ENCODE results near the gene ADAM23. TPM values are rescaled to one million over a fixed set of nuclear protein-coding genes. Genes with fewer than 3 reads are reported as not detected.

The ADAM23 gene
- total RNA-seq, 1 donor from 2014 or later, result 20.2 TPM

DNA sequence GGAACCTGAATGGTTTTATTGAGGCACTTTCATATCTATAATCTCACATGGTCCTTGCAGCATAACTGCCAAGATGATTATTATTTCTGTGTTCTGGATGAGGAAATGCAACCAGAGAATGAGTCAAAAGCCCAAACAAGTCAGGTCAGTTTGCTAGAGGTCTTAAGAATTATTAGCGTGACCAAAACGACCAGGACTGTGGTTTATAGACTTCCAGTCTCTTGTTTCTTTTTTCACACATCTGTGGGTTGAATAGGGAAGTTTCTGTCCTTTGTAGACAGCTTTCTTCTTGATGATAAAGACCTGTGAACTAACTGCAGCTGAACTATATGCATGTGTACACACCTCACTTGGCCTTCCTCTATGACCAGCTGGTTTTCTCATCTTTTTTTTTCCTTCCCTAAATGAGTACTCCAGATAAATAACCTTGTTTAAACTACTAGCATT is 13.9 kb downstream of the ADAM23 start:
- Mint-ChIP-seq H3K9me3 (no peaks in the 10 kb centered on the region), H3K36me3 (peaks cover 16% of the 10 kb centered on the region), H3K27ac (no peak overlapping the region), H3K4me3 (no peak overlapping the region), H3K27me3 (peaks cover 7% of the 10 kb centered on the region), H3K4me1 (ENCODE audit: unreplicated experiment) (no peaks in the 10 kb centered on the region)
- DNase-seq (ENCODE audit: extremely low spot score, unreplicated experiment), result no peak
- TF ChIP-seq, protein P1, sequence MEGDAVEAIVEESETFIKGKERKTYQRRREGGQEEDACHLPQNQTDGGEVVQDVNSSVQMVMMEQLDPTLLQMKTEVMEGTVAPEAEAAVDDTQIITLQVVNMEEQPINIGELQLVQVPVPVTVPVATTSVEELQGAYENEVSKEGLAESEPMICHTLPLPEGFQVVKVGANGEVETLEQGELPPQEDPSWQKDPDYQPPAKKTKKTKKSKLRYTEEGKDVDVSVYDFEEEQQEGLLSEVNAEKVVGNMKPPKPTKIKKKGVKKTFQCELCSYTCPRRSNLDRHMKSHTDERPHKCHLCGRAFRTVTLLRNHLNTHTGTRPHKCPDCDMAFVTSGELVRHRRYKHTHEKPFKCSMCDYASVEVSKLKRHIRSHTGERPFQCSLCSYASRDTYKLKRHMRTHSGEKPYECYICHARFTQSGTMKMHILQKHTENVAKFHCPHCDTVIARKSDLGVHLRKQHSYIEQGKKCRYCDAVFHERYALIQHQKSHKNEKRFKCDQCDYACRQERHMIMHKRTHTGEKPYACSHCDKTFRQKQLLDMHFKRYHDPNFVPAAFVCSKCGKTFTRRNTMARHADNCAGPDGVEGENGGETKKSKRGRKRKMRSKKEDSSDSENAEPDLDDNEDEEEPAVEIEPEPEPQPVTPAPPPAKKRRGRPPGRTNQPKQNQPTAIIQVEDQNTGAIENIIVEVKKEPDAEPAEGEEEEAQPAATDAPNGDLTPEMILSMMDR (conservative IDR thresholded peaks at IDR 0.05), result no peak

DNA sequence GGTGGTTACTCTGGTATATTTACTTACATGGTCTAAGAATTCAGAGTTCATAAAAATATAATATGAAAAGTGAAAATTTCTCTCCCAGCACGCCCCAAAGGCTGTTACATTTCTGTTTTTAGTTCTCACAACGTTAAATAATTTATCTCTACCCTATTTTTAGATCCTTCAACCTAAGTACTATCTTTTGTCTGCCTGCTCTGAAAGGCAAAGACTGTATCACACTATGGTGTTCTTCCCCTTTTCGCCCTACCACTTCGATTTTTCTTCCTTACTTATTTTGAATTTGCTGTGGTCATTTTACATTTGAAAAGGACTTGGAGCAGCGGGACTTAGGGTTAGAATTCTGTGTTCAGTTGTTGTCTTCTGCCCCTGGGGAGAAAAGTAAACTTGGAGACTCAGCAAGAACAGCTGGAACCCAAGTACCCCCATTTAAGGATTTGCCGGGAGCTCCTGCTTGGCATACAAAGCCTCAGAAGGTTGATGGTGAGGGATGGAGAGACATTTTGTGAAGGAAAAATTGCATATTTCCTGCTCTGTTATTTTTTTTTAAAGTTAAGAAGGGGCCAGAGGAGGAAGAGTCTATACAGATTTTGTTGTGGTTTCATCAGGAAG is 19.0 kb downstream of the ADAM23 start:
- Mint-ChIP-seq H3K9me3 (no peaks in the 10 kb centered on the region), H3K36me3 (peaks cover 15% of the 10 kb centered on the region), H3K4me3 (no peak overlapping the region), H3K27me3 (peaks cover 7% of the 10 kb centered on the region), H3K27ac (no peak overlapping the region), H3K4me1 (ENCODE audit: unreplicated experiment) (no peaks in the 10 kb centered on the region)
- no peak for DNase-seq (ENCODE audit: extremely low spot score, unreplicated experiment)
- TF ChIP-seq, protein P1 (conservative IDR thresholded peaks at IDR 0.05), result no peak

DNA sequence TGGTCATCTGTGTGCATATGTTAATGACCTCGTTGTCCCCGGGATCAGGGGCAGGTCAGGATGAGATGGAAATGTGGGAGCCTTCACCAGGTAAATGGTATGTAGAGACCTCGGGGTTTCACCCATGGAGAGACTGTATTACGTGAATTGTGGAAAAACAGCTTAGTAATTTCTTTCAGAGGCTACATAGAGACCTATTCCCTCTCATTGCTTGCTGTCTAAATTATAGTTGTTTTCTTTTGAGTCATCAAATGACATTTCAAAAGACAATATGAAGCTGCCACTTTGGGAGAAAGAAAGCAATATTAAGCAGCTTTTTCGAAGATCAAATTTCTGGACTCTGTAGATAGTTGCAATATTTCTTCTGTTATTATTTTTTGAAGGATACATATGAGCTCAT is 20.4 kb downstream of the ADAM23 start:
- Mint-ChIP-seq H3K27ac (no peak overlapping the region), H3K4me3 (no peak overlapping the region), H3K4me1 (ENCODE audit: unreplicated experiment) (no peaks in the 10 kb centered on the region), H3K36me3 (peaks cover 15% of the 10 kb centered on the region), H3K27me3 (peaks cover 7% of the 10 kb centered on the region), H3K9me3 (peaks cover 5% of the 10 kb centered on the region)
- DNase-seq (ENCODE audit: extremely low spot score, unreplicated experiment), result no peak
- TF ChIP-seq, protein P1 (conservative IDR thresholded peaks at IDR 0.05), result no peak

DNA sequence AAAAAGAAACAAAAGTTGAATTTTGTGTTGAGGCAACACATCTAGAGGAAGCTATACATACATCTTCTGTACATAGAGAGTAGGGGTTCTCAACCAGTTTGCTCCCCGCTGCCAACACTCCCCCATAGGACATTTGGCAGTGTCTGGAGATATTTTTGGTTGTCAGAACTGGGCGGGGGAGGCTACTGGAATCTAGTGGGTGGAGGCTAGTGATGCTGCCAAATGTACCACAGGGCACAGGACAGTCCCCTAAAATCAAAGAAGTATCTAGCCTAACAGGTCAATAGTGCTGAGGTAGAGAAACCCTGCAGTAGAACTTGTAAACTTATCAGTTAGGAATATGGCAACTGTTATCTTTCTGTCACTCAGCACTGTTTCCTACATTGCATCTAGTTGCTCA is 21.3 kb downstream of the ADAM23 start:
- H3K27me3 Mint-ChIP-seq, result peaks cover 7% of the 10 kb centered on the region
- H3K27ac Mint-ChIP-seq, result no peak overlapping the region
- H3K4me1 Mint-ChIP-seq (ENCODE audit: unreplicated experiment), result no peaks in the 10 kb centered on the region
- H3K4me3 Mint-ChIP-seq, result no peak overlapping the region
- TF ChIP-seq, protein P1 (conservative IDR thresholded peaks at IDR 0.05), result no peak
- H3K9me3 Mint-ChIP-seq, result peaks cover 5% of the 10 kb centered on the region
- no peak for DNase-seq (ENCODE audit: extremely low spot score, unreplicated experiment)
- H3K36me3 Mint-ChIP-seq, result peaks cover 13% of the 10 kb centered on the region

DNA sequence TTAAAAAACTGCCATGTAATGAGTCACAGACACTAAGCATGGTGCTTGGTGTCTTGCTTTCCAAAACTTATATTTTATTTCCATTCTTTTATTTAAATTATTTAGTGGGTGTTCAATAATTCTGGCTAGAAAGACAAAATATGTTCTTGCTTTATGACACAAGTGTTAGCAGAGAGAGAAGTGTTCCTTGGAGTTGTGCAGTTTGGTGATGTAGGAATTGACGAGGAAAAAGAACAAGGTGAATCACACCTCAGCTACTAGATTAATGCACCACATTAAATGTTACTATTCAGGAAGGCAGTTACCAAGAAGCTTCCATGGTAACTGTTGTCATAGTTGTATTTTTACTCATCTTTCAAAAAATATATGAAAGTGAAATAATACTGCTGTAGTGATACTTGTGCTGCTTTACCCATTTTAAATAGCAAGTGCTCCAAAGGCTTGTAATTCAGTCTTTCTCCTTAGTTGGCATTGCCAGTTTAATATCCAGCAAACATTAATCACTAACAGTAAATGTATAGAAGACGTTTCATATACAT is 28.3 kb downstream of the ADAM23 start:
- no peak overlapping the region for H3K27ac Mint-ChIP-seq
- H3K9me3 Mint-ChIP-seq, result peaks cover 5% of the 10 kb centered on the region
- H3K4me1 Mint-ChIP-seq (ENCODE audit: unreplicated experiment), result no peaks in the 10 kb centered on the region
- no peak for DNase-seq (ENCODE audit: extremely low spot score, unreplicated experiment)
- no peak overlapping the region for H3K4me3 Mint-ChIP-seq
- H3K27me3 Mint-ChIP-seq, result no peaks in the 10 kb centered on the region
- no peaks in the 10 kb centered on the region for H3K36me3 Mint-ChIP-seq
- TF ChIP-seq, protein P1 (conservative IDR thresholded peaks at IDR 0.05), result no peak

Data from type B pancreatic cell (in vitro differentiated cells).